Posterior vena cava (tissue), 2 donors: ENCODE data around the gene CTNNAL1. TPM values are rescaled to one million over a fixed set of nuclear protein-coding genes. Genes with fewer than 3 reads are reported as not detected.
"Not testable (repeated sequence)": the region's sequence is repeated elsewhere in the genome, so short reads cannot be mapped to it uniquely, and the experiment has no call there.

Source experiments
- DNase-seq: peaks from one replicate; pipeline ENCODE4 v3.0.0-alpha.2; 2020; ENCODE audit warnings: low spot score
- intact Hi-C, 2 donors: fragments of 100-400 bp; cut with DNase I; formaldehyde crosslinking; loops; one replicate each; pipeline versions ENCODE4 v1.14.1 to v1.14.2; 2022 to 2023
- total RNA-seq, 2 donors: library from RNA; stranded (reverse); fragmentation: NEBNext Ultra II Directional; extraction: Animal tissue kit (Norgen Biotek cat#: 25700); gene quantifications; one replicate each; pipeline ENCODE4 v1.2.1, GENCODE V29; 2021
- donor health status: DM: yes; HTN: yes; CAD: no.
- donor health status: DM: yes; HTN: yes; CAD: no.

Gene CTNNAL1
- total RNA-seq, 2 donors from 2014 or later = 36.6 to 67.8 TPM

DNA sequence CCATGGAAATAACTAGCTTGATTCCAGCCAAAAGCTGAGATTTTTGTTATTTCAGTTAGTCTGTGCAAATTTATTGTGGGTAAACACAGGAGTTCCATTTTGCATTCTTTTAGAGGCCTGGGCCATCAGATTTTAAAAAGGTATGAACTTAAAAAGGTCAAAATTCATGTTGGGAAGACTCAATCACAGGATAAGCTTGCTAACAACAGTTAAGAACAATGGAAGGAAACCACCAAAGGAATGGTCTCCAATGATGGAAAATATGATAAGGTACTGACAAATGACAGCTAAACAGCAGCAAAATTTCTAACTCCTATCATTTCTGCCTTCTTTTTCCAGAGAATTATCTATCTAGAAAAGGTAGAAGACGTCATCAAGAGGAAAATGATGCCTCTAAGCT is 63.1 kb downstream of the CTNNAL1 start:
- intact Hi-C loops = no loop called here
- DNase-seq = no peak

DNA sequence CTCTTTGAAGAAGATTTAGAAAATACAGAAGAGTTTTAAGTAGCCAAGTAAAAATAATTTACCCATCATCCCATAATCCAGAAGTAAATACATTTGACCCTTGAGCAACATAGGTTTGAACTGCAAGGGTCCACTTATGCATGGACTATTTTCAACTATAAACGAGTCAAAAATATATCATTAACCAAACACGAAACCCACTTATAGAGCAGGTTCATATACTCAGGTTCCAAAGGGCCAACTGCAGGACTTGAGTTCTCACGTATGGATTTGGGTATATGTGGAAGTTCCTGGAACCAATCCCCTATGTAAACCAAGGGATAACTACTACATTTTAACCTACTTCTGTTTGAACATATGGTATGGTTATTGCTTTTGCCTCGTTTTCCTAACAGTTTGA is 73.3 kb downstream of the CTNNAL1 start:
- intact Hi-C loops = no loop called here
- no peak for DNase-seq

DNA sequence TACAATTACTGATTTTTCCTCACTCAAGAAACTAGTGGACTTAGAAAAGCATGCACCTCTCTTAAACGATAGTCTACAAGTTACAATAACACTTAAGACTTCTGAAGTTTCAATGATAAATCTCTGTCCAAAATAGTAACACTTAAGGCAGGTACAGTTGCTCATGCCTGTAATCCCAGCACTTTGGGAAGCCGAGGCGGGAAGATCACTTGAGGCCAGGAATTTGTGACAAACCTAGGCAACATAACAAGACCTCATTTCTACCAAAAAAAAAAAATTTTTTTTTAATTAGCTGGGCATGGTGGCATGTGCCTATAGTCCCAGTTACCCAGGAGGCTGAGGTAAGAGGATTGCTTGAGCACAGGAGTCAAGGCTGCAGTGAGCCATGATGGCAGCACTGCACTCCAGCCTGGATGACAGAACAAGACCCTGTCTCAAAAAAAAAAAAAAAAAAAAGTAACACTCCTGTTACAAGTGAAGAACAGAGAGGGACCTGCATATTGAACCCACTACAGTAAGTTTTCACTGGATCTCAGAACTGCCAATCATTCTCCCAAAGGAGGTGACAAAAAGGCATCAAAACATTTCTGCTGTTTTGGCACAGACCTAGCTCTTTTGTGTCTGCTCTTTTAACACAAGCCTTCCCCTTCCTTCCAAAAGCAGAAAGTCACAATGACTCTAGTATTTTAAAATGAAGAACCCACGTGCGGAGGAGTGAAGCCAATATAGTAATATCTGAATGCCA is 75.6 kb downstream of the CTNNAL1 start:
- intact Hi-C loops = no loop called here
- no peak for DNase-seq

DNA sequence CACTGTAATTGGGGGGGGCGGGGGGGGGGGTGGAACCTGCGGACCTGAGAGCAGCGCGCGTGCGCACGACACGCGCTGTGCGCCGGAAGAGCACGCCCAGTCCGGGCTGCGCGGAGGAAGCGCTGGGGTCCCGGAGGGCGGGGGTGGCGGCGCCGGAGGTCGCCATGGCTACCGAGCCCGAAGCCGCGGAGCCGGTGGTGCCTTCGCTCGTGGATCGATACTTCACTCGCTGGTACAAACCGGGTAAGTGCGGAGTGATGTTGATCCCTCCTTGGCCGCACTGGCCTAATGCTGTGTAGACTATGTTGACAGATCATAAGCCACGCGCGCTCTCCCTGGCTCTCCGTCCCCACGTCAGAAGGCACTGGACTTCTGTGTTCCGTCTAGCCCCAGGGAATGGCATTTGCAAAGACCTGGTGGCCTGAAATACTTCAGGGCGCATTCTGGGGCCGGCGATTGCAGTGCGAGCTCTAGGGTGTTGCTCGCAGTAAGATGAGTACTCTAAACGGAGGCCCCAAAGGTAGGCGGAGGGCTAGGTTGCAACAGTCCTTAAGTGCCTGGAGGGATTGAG is 78.9 kb downstream of the CTNNAL1 start, which contains the start of gene ABITRAM:
ABITRAM (plus strand) TSS at position 78 of the 571 bp plus-strand sequence; CDS start at position 165, 87 bp downstream.
- intact Hi-C loops = no loop called here
- peak; percentile 90 for DNase-seq

DNA sequence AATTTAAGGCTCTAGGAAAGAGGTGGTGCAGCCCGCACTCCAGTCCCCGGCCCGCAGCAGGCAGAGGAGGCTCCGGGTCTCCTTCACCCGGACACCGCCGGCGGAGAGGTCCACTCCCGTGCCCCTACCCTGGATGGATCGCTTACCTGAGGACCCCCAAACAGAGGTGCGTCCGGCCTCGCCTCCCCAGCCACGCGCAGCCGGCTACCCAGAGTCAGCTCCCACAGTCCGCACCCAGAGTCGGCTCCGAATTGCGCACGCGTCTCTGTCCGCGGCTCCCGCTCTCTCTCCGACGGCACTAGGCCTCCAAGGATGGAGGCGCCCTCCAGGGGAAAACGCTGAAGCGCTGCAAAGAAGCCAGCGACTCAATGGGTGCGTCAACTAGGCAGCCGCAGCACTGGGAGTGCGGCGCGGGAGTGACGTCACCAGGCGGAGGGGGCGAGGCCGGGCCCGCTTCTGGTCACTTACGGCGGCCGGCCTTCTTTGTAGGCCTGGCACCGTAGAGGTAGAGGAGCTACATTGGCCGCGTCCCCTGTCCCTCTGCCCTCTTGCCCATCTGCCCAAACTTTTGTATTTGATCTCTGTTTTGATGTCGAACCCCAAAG is 79.5 kb downstream of the CTNNAL1 start, which contains the start of gene ELP1:
ELP1 (minus strand) TSS at position 407 of the 605 bp plus-strand sequence. CDS start 2,978 bp downstream, outside the sequence.
- DNase-seq = peak; percentile 98
- intact Hi-C loops = no loop called here

DNA sequence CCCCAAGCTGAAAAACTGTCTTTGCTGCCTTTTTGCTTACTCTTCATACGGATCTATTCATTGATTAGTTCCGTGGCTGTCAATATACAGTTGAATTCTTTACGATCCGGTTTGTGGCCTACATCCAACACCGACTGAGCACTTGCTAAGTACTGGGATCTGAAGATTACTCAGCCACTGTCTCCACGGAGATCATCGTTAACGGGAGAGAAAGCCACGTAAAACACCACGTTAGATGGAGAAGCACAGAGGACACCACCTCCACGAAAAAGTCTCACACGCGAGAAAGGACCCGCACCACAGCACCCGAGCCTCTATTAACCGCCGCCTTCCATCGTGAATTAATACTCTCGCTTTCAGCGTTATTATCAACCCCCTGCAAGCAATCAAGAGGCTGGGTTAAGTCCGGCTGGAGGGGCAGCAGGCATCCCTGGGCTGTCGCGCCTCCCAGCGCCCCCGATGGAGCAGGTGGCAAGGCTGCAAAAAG is 80.0 kb downstream of the CTNNAL1 start:
- DNase-seq = no peak
- intact Hi-C loops = no loop called here

DNA sequence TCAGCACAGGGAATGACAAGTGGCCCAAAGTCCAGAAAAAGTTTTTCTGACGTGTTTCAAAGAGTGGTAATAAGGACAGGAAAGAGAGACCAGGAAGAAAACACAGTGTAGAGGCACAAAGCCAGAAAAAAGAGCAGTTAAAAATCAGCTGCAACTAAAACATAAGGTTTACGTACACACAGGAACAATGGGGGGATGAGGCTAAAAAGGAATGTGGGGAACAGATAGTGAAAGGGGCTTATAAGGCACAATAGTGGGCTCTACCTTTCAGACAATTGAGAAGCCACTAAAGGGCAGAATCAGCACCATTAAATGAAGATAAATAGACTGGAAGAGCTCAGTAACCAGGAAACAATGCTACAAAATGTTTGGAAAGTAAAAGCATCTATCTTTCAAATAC is 84.9 kb downstream of the CTNNAL1 start:
- intact Hi-C loops = loop anchor here in 1 of 2 donors (2.0 to 10.0 kb wide), 2 partner anchors 76 to 486 kb away; no protein-coding TSS in a partner anchor
- no peak for DNase-seq

DNA sequence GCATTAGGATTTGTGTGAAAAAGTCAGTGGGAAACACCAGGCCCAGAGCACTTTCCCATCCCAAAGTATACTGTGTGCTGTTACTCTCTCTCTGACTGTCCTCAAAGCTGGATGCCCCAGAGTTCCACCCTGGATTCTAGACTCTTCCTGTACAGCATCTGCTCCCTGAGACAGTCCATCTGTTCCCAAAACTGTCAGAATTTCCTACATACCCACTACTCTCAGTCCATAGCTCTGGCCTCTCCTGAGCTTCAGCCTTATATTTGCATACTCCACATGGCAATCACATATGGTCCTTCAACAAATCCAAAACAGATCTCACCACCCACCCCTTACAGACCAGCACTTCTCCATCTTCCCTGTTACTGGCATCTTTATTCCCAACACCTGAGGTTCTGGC is 88.8 kb downstream of the CTNNAL1 start:
- intact Hi-C loops = loop anchor here in 1 of 2 donors (10.0 kb wide), 1 partner anchor 490 kb away; no protein-coding TSS in a partner anchor
- no peak for DNase-seq

DNA sequence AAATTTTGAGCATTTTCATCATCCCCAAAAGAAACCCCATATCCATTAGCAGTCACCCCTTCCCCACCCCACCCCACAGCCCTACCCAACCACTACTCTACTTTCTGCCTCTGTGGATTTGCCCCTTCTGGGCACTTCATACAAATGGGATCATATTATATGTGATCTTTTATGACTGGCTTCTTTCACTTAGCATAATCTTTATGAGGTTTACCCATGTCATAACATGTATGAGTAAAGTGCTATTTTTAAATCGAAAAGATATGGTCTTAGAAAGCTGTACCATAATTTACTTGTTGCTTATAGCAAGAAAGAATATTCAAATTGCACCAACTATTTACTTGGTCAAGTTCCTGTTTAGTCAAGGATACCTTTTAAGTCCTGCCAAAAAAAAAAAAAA is 92.1 kb downstream of the CTNNAL1 start:
- intact Hi-C loops = loop anchor here in 1 of 2 donors (10.0 kb wide), 1 partner anchor 494 kb away; no protein-coding TSS in a partner anchor
- no peak for DNase-seq

DNA sequence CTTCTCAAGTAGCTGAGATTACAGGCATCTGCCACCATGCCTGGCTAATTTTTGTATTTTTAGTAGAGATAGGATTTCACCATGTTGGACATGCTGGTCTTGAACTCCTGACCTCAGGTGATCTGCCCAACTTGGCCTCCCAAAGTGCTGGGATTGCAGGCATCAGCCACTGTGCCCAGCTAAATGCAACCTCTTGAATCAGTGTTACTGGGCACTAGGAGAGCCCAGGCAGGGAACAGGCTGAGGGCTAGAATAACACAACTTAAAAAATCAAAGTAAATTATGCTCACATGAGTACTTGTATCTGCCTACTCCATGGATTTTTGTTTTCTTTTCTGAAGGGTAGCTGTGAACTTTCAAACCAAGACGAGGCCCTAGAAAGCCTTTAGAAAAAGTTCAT is 92.9 kb downstream of the CTNNAL1 start:
- DNase-seq = not testable (repeated sequence)
- intact Hi-C loops = loop anchor here in 1 of 2 donors (10.0 kb wide), 1 partner anchor 494 kb away; no protein-coding TSS in a partner anchor

DNA sequence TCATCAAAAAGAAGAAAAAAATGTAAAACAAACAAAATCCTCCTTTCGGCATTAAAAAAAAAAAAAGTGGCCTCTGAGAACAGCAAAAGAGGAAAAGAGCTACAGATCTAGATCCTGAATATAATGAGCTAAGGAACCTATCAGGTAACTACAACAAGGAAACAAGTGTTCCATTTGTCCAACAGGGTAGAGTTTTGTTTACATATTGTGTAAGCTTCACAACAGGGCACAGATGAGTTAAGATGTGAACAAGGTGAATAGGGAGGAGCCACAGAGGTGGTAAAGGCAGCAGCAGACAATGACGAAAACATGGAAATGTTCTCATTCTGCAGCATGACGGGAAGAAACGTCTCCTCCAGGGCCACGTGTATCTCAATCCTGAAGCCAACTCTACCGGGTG is 93.8 kb downstream of the CTNNAL1 start:
- intact Hi-C loops = no loop called here
- DNase-seq = no peak

DNA sequence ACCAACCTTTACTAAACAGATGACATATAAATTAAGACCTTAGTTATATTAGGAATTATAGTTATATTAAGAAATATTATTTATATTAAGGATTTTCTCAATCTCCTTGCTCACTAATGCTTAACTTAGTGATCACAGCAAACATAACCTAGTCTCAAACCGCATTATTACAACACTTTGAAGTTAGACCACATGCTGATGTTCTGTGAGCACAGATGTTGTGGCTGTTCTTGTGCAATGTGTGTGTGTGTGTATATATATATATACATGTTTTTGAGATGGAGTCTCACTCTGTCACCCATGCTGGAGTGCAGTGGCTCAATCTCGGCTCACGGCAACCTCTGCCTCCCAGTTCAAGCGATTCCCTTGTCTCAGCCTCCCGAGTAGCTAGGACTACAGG is 99.9 kb downstream of the CTNNAL1 start:
- intact Hi-C loops = no loop called here
- DNase-seq = no peak

DNA sequence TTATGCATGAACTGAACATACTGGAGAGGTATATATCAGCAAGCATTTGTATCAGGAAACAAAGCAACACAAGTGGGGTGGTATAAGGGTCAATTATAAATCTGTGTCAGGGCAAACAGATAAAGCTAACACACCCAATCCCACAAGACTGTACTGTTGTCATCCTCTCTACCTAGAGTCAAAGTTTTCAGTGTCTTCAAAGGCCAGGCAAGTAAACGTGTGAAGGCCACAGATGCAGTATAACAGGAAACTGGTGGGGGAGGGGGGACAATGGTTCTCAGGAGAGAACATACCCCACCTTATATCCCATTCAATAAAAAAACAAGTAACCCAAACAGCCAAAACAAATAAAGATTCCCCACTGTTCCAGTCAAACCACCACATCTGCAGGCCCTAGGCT is 101.5 kb downstream of the CTNNAL1 start:
- DNase-seq = no peak
- intact Hi-C loops = no loop called here

DNA sequence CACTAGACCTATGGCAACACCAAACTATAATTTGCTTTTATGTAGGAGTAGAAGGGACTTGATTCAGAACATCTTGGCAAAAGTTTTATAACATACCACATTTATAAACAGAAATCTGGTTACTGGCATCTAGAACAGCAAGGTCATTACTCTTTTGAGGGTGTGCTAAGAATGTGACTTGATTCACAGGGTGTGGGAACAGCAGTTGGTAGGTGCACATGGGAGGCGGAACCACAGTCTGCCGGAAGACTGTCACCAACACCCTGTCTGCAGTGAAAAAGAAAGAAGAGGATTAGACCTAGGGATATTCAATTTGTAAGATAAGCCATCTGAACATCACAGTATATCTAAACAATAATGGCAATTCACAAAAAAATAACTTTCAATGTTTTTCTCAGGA is 102.4 kb downstream of the CTNNAL1 start:
- no peak for DNase-seq
- intact Hi-C loops = no loop called here

DNA sequence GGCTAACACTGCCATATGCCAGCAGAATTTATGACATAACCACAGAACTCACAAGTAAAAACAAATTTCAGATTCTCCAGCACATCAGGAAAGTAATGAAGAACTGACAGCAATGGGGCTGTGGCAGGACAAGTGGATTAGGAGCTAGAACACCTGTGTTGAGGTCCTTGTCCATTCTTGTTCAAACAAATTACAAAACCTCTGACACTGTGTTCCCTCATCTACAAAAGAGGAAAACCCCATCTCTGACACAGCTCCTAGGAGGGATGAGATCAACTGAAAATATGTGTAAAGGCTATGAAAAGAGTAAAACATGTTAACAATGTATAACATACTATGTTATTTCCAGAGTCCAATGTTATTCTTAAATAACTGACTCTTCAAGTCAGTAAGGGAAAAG is 102.9 kb downstream of the CTNNAL1 start:
- no peak for DNase-seq
- intact Hi-C loops = no loop called here

DNA sequence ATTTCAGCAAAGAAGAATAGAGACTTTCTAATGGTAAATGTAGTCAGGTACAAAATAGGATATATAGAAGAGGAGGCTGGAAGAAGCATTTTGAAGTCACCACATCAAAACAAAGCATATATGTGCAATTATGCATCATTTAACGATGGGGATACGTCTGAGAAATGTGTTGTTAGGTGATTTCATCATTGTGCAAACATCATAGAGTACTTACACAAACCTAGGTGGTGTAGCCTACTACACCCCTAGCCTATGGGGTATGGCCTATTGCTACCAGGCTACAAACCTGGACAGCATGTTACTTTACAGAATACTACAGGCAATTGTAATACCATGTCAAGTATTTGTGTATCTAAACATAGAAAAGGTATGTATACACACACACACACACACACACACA is 107.8 kb downstream of the CTNNAL1 start:
- no peak for DNase-seq
- intact Hi-C loops = no loop called here

DNA sequence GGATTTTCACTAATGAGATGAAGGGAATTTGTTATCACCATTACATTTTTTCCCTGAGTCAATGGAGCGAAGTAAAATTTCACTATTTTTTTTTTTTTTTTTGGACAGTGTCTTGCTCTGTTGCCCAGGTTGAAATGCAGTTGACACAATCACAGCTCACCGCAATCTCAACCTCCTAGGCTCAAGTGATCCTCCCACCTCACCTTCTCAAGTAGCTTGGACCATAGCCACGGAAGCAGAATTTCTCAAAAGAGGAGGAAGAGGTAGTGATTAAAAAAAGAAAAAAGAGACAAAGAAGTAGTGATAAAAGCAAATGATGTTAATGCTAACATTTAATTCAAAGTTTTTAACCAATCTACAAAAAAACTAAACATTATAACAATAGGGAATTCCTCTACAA is 109.1 kb downstream of the CTNNAL1 start:
- intact Hi-C loops = no loop called here
- no peak for DNase-seq

DNA sequence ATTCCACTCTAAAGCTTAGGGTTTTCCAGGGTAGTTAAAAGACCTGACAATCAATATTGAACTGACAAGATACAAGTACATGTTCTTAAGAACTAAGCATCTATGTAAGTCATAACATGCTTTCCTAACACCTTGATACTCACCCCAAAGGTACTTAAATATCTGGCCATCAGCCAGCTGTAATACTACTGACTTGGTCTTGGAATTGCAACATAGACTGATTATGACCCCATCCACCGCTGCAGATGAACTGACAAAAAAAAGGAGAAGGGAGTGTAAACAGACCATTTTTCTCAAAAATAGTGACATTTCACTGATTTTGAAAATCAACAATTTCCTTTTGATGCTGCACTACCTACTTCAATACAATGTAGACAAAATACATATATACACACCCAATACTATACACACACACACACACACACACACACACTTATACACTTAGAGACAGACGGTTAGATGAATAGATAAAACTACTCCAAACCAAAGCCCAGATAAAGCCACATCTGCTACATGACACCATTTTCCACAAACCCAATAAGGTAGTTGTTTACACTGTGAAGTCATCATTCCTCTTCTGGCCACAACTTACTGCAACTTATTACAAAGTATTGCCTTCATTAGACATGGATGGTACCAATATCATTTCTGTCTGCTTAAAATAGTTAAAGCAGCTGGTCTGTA is 109.7 kb downstream of the CTNNAL1 start:
- intact Hi-C loops = no loop called here
- DNase-seq = no peak

DNA sequence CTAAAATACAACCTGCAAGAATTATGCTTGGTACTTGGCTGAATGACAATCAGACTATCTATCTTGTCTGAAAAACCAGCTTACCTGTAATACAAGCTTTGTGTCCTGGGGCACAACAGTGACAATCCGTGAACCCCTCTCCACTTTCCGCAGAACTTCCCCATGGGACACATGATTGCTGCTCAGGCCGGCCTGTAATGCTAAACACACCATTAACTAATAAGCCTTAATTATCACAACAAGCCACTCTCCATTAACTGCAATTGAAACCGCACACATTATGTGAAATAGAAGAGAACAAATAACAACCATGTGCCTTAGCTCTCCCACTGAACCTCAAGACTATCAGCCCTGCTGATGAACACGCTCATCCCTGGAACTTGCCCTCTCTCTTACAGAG is 113.1 kb downstream of the CTNNAL1 start:
- no peak for DNase-seq
- intact Hi-C loops = no loop called here
